ENCODE measurements around the gene MST1R. TPM values are rescaled to one million over a fixed set of nuclear protein-coding genes. Genes with fewer than 3 reads are reported as not detected.

Gene MST1R
- total and polyA plus RNA-seq, 2 of the 4 experiments (the other 2 are of a cell fraction): under 0.01 to 0.14 TPM

DNA sequence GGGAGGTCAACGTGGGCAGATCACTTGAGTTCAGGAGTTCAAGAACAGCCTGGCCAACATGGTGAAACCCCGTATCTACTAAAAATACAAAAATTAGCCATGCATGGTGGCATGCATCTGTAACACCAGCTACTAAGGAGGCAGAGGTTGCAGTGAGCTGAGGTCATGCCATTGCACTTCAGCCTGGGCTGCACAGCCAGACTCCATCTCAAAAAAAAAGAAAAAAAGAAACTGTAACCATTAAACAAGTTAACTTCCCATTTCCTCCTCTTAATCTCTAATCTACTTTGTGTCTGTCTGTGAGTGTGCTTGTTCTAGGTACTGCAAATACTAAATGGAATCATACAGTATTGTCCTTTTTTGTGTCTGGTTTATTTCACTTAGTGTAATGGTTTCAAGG is 39.0 kb upstream of the MST1R start:
- no peak overlapping the region for H2BK120ac ChIP-seq (ENCODE audit: low read depth, low read length)
- no peak overlapping the region for H4K91ac ChIP-seq (ENCODE audit: insufficient read depth, low read depth, low read length)
- peaks cover 4 to 36% of the 10 kb centered on the region in 2 experiments; a peak in 2 of 4 replicates for H3K79me1 ChIP-seq (ENCODE audit: low read depth in 1 of 2, low read length in 2 of 2)
- H2AK5ac ChIP-seq (ENCODE audit: low read depth, low read length): no peak overlapping the region
- H2BK20ac ChIP-seq (ENCODE audit: low read depth, low read length): no peak overlapping the region
- no peak overlapping the region for H2BK15ac ChIP-seq (ENCODE audit: low read depth, low read length)
- no peak overlapping the region for H3K9ac ChIP-seq (ENCODE audit: low read depth, low read length)
- H3K4ac ChIP-seq (ENCODE audit: low read depth, low read length): no peak overlapping the region
- no peak overlapping the region for H2BK5ac ChIP-seq (ENCODE audit: low read depth, low read length, poor library complexity, severe bottlenecking)
- H3K36me3 ChIP-seq (ENCODE audit: control insufficient read depth, insufficient read depth, low read length): no peaks in the 10 kb centered on the region; the same call in 1 of the 2 replicates
- no peak overlapping the region for H3K27ac ChIP-seq (ENCODE audit: insufficient read depth, low read length)
- DNase-seq: no peak
- 100% methylated on average over 1 of the region's 2 CpGs; no CpG with 5 or more reads in 1 of the 2 experiments for WGBS, 2 experiments (ENCODE audit: extremely low coverage in 2 of 2, insufficient read length in 1 of 2)
- H3K56ac ChIP-seq (ENCODE audit: extremely low read depth, insufficient read depth, low read length): no peak overlapping the region
- ChIA-PET CTCF (no interaction called here), POLR2A (ENCODE audit: unreplicated experiment) (no interaction called here)
- no peak overlapping the region for H4K8ac ChIP-seq (ENCODE audit: low read depth in 2 of 2, low read length in 2 of 2)
- no peak overlapping the region for H3K4me2 ChIP-seq (ENCODE audit: low read depth, low read length)
- no peak overlapping the region for H2AK9ac ChIP-seq (replicated peaks; ENCODE audit: low read depth, low read length, poor library complexity)
- TF ChIP-seq CEBPB (IDR thresholded peaks at IDR 0.05; ENCODE audit: low read depth, low read length) (no peak), MAZ (IDR thresholded peaks at IDR 0.05; ENCODE audit: borderline replicate concordance, low read depth, low read length) (no peak), MAFK (IDR thresholded peaks at IDR 0.05; ENCODE audit: low read depth, low read length) (no peak)
- TF ChIP-seq, protein P1, sequence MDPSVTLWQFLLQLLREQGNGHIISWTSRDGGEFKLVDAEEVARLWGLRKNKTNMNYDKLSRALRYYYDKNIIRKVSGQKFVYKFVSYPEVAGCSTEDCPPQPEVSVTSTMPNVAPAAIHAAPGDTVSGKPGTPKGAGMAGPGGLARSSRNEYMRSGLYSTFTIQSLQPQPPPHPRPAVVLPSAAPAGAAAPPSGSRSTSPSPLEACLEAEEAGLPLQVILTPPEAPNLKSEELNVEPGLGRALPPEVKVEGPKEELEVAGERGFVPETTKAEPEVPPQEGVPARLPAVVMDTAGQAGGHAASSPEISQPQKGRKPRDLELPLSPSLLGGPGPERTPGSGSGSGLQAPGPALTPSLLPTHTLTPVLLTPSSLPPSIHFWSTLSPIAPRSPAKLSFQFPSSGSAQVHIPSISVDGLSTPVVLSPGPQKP (IDR thresholded peaks at IDR 0.05; ENCODE audit: borderline replicate concordance, low read depth, low read length): no peak
- H4K5ac ChIP-seq (ENCODE audit: low read depth, low read length): no peak overlapping the region
- ATAC-seq (ENCODE audit: low read depth): no peak
- dilution Hi-C loops (cut with HindIII; ENCODE audit: low sequenced_read_pairs, unreplicated experiment): no loop called here
- H3K4me3 ChIP-seq (ENCODE audit: insufficient read depth, low read depth, low read length): no peak overlapping the region
- no peak overlapping the region for H3K18ac ChIP-seq (ENCODE audit: low read depth, low read length)
- peaks cover 52% of the 10 kb centered on the region for H4K20me1 ChIP-seq (ENCODE audit: insufficient read depth, low read length)
- no peak overlapping the region for H2AFZ ChIP-seq (replicated peaks; ENCODE audit: low read length, poor library complexity)
- no peak overlapping the region for H3K14ac ChIP-seq (replicated peaks; ENCODE audit: low read depth, low read length)
- H3K27me3 ChIP-seq (ENCODE audit: control insufficient read depth, insufficient read depth, low read length): no peaks in the 10 kb centered on the region
- H3K9me1 ChIP-seq (ENCODE audit: insufficient read depth, low read length): peaks cover 7% of the 10 kb centered on the region
- H3K4me1 ChIP-seq (ENCODE audit: control insufficient read depth, insufficient read depth, low read length): peaks cover 4% of the 10 kb centered on the region; the same call in 1 of the 2 replicates
- intact Hi-C loops (cut with micrococcal nuclease): loop anchor here (5.0 kb wide), 1 partner anchor 145 kb away; the partner anchor contains the start of gene RBM5
- no peak overlapping the region for H3K23ac ChIP-seq (ENCODE audit: low read depth, low read length)
- no TSS peak for BruUV-seq (replicated peaks)
- in situ Hi-C loops (cut with MboI; ENCODE audit: low sequenced_read_pairs): no loop called here
- H3K9me3 ChIP-seq (ENCODE audit: control insufficient read depth, insufficient read depth, low read length): no peaks in the 10 kb centered on the region
